Stimulated activated CD8-positive, alpha-beta memory T cell treated with anti-CD3 and anti-CD28 coated beads, Interleukin-15, amount 100 ng/mL, for 1 hour (primary cell): ENCODE data around the gene TOX3.

Source experiments
- DNase-seq: peaks from one replicate; pipeline ENCODE4 v3.0.0-alpha.2; 2020; ENCODE audit warnings: low read depth

TOX3 gene

DNA sequence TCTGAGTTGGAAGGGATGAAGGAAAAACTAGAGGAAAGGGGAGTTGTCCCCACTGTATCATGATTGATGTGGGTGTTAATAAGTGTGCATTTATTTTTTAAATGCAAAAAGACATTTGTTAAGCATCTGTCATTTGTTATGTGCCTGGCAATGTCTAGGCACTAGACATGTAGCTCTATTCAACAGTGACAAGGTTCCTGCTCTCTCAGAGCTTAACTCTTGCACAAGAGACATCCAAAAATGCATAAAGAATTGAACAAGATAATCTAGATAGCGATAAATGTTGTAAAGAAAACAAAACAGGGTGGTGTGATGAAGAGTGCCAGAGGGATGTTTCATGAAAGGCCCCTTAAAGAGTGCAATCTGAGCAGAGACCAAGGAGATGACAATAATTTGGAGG is 148.9 kb downstream of the TOX3 start:
- DNase-seq = no peak

DNA sequence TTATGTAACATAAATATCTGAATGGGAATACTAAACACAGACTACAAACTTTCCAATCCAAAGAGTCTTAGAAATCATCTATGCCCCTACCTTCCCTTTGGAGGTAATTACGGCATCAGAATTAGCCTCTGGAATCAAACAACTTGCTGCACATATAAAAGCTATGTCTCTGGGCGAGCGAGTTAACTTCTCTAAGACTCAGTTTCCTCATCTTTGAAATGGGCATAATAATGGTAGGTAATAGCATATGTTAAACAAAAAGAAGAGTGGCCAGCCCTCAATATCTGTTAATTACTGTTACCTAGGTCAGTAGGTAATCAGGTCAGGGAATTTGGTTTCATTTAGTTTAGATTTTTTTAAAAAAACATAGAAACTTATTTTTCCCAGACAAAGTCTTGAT is 153.5 kb downstream of the TOX3 start:
- DNase-seq = no peak

DNA sequence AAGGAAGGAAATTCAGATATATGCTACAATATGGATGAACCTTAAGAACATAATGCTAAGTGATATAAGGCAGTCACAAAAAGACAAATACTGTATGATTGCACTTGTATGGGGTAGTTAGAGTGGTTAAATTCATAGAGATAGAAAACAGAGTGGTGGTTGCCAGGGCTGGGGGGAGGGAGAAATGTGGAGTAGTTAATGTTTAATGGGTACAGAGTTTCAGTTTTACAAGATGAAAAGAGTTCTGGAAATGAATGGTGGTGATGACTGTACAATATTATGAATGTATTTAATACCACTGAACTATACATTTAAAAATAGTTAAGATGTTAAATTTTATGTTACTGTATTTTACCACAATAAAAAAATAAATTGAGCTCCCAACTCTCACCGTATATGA is 157.9 kb downstream of the TOX3 start:
- DNase-seq = no peak
